HG02981 (cell line): ENCODE measurements around the gene GCGR.
"Not testable (repeated sequence)": the region's sequence is repeated elsewhere in the genome, so short reads cannot be mapped to it uniquely, and the experiment has no call there.

ENCODE experiments used
- ATAC-seq: cut with Tn5 transposase; IDR thresholded peaks from one replicate; pipeline ENCODE4 v1.9.1; 2021; ENCODE audit warnings: mild to moderate bottlenecking, moderate library complexity; ENCODE audit not compliant: unreplicated experiment

GCGR gene

DNA sequence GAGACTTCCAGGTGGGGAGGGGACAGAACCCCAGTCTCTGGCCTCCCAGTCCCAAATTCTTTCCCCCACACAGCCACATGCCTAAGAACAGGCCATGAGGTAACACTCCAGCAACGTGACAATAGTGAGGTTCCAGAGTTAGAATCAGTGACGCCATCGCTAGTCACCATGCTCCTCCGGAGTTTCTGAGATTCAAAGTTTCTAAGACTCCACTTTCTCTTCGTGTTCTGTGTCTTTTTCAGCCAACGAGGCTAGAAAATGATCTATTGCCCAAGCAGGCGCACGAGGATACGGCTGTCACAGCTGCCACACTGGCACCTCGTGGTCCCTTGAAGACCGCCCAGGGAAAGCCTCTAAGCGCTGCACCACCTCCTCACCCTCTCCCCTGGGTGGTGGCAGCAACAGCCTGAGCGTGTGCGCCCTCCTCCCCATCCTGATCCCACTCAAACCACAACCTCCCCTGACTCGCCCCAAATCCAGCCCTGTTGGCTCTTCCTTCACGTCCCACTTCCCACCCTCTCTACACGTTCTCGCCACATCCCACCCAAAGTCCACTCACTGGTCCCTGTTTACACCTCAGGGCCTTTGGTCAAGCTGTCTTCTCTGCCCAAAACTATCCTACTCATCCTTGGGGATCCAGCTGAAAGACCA is 28.1 kb downstream of the GCGR start:
- ATAC-seq = no peak

DNA sequence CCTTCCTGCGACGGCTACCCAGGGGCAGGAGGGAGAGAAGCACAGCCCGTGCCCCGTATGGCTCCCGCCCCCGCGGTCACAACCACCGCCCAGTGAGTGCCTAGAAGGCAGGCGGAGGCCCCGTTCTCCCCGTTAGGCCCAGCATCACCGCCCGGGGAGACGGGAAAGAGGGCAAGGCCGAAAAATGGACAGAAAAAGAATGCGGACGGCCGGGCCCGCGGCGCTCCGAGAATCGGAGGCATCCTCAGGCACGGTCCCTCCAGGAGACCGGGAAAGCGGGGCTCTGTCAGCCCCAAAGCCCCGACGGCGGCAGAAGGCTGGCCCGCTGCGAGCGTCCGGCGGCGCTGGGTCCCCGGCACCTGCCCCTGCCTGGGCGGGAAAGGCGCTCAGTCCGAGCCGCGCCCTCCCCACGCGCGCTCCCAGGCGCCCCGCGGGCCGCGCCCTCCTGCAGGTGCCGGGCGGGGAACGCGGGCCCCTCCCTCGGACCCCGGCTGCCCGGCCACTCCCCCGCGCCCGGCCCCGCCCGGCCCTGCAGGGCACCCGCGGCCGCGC is 28.7 kb downstream of the GCGR start:
- ATAC-seq = peak; percentile 59

DNA sequence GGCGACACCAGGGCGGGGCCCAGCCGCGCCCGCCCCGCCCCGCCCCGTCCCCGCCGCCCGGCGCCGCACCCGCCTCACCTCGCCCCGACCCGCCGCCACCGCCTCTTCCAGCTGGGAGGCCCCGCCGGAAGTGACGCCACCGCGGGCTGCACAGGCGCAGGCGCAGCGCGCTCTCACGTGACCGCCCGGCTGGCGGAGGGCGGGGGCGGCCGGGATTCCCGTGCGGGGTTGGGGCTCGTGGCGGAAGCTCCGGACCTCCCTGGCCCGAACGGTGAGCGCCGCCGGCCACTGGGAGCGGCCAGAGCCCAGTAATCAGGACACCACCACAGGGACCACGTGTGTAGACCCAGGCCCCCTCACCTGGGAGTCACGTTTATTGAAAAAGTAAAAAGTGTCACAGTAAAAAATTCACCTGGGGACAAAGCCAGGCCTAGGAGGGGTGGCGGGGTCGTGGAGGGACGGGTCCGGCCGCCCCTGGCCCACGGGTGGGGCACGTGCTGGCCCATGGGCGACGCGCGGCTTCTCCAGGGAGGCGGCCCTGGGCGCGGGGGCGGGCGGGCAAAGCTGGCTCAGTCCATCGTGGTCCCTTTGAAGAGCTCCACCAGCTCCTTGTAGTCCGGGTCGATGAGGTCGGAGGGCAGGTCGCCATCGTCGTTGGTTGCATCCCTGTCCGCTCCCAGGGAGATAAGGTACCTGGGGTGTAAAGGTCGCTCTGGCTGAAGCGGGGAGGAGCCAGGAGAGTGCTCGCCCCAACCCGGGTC is 29.4 kb downstream of the GCGR start, which contains the start of gene MCRIP1:
Gene MCRIP1 (minus strand): TSS at position 132 of the 761 bp plus-strand sequence. CDS start 8,785 bp downstream, outside the sequence.
- peak; percentile 67 for ATAC-seq

DNA sequence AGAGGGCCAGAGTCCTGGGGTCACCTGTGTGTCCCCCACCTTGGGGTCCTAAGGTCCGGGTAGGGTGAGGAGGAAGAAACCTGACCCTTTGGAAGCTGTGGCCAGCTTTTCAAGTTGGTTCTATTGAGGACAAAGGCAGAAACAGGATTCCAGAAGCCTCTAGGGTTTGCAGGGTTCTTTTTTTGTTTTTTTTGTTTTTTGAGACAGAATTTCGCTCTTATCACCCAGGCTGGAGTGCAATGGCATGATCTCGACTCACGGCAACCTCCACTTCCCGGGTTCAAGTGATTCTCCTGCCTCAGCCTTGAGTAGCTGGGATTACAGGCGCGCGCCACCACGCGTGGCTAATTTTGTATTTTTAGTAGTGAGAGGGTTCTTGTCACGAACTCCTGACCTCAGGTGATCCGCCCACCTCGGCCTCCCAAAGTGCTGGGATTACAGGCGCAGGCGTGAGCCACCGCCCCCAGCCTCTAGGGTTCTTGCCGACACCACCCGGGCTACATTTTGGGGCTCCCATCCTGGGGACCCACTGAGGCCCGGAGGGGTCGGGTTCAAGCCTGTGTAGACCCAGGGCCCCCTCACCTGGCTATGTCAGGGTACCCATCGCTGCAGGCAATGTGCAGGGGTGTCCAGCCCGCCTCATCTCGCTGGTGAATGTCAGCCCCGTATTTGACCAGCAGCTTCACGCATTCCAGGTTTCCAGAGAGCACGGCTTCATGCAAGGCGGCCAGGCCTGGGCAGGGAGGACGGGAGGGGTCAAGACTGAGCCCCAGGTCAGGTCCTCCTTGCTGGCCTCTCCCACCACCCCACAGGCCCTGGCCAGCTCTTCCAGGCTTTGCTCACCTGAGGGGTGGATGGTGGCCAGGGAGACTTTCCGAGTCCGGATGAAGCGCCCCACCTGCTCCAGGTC is 30.2 kb downstream of the GCGR start:
- ATAC-seq = no peak

DNA sequence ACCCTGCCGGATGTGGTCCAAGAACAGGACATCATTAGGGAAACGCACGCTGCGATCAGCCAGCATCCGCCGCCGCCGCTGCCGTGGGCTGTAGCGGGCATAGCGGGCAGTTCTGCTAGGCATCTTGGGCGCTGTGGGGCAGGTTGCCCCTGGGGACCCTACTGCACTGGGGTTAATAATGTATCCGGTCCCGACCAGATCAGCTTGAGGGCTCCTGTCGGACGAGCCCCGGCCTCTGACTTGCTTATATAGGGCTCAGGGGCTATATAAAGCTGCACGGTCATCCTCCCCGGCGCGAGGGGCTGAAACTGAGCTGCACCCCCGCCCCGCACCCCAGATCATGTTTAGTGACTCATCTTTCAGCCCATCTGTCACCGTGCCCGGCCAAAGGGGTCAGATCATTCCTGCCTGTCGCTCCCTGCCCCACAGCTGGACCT is 30.9 kb downstream of the GCGR start, which contains the start of gene PPP1R27:
Gene PPP1R27 (minus strand): TSS at position 220 of the 437 bp plus-strand sequence. CDS start 97 bp downstream, at position 123.
- ATAC-seq = no peak

DNA sequence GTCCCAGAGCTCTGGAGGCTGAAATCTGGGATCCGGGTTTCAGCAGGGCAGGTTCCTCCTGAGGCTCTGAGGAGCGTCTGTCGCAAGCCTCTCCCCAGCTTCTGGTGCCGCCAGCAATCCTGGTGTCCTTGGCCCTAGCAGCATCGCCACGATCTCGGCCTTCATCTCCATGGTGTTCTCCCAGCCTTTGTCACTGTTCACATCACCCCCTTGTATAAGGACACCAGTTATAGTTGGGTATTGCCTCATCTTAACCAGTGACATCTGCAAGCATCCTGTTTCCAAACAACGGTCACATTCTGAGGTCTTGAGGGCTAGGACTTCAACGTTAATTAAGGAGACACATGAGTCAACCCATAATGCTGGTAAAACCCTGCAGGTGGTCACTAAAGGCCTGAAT is 33.7 kb downstream of the GCGR start:
- no peak for ATAC-seq

DNA sequence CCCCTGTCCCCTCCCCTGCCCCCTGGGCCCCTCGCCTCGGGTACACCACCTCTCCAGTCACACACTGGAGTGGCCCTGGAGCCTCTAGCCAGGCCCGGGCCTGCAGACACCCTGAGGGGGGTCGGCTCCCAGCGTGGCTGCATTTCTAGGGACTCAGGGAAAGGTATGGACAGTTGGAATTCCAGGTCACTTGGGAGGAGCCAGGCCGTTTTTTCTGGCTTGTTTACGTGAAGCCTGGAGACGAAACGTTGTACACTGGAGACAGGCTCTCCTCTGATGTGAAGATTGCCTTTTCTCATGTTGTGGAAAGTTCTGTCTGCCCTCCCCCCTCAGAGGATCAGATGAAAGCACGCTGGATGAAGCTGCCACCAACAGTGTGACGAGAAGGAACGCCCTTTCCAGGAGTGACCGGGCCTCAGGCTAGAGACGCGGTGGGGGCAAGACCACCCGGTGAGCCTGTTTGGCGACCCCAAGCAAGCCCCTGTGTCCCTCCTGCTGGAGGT is 34.9 kb downstream of the GCGR start:
- ATAC-seq = no peak

DNA sequence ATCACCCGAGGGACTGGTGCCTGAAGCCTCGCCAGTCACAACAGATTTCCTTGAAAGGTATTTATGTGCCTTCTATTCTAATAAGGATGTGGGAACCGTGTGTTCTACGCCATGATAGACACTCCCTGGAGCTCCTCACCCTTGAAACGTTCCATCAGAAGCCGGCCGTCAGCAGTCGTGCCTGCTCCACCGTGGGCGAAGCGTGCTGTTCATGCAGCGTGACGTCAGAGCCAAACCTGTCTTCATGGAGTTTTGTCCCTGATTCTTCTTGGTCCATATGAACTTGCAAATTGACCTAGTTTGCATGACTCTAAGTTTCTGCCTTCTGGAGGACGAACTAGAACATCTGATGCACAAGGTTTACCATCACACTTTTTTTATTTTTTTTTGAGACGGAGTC is 35.4 kb downstream of the GCGR start:
- ATAC-seq = no peak

DNA sequence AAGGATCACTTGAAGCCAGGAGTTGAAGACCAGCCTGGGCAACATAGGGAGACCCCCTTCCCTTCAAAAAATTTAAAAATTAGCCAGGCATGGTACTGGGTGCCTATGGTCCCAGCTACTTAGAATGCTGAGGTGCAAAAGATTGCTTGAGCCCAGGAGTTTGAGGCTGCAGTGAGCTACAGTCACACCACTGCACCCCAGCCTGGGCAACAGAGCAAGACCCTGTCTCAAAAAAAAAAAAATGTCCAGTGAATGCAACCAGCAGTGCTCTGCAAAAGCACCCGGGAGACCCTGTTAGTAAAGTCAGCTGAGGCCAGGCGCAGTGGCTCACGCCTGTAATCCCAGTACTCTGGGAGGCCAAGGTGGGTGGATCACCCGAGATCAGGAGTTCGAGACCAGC is 36.1 kb downstream of the GCGR start:
- ATAC-seq = not testable (repeated sequence)

DNA sequence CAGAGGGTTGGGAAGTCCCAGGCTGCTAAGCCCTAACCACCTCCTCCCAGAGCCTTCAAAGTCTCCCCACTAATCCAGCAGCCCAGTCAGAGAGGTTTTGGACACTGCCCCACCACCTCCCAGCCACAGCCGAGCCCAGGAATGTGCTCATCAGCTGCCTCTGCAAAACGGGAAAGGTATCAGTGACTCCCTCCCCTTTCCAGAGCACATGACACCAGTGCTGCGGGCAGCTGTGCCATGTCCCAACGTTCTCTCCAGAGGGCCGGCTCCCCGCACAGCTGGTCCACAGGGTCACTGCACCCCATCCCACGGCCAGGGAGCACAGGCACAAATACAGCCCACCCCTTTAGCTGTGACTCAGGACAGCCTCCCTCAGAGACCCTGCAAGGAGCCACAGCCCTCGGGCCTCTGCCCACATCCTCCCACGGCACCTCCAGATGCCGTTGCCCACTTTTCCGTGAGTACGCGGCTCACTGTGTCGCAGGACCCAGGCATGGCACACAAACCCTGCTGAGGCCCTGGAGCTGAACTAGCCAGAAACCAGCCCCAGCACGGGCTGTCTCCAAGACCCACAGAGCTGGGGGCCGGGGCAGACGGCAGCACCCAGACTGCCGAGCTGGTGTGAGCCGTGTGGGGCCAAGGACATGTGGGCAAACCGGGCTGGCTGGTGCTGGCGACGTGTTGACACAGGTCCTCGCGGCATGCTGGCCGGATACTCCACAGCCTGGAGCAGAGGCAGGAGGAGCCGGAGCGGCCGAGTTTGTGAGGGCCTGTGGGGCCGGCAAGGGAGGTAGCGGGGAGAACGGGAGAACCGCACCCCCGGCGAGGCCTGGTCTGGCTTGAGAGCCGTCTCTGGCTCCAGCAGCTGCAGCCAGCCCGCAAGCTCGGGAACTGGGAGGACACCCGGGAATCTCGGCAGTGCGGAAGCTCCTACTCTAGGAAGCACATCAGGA is 37.2 kb downstream of the GCGR start:
- ATAC-seq = no peak

DNA sequence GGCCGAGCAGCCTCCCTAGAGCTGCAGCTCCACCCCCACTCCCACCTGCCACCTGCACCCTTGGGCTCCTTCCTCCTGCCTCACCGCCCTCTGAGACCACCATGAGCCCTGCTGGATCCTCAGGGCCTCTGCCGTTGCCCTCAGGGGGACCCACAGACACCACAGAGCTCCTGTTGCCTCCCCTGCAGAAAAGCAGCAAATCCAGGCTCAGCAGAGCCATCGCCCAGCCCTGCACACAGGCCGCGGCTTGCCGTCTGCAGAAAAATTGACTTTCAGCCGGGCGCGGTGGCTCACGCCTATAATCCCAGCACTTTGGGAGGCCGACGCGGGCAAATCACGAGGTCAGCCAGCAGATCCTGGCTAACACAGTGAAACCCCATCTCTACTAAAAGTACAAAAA is 37.9 kb downstream of the GCGR start:
- ATAC-seq = no peak

DNA sequence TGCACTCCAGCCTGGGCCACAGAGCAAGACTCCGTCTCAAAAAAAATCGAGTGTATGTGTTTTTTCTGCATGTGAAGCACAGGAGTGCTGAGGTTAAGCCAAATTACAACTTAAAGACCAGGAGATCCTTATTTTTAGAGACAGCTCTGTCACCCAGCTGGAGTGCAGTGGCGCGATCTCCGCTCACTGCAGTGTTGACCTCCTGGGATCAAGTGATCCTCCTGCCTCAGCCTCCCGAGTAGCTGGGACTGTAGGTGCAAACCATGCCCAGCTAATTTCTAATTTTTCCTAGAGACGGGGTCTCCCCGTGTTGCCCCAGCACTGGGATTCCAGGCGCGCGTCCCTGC is 38.4 kb downstream of the GCGR start:
- no peak for ATAC-seq

DNA sequence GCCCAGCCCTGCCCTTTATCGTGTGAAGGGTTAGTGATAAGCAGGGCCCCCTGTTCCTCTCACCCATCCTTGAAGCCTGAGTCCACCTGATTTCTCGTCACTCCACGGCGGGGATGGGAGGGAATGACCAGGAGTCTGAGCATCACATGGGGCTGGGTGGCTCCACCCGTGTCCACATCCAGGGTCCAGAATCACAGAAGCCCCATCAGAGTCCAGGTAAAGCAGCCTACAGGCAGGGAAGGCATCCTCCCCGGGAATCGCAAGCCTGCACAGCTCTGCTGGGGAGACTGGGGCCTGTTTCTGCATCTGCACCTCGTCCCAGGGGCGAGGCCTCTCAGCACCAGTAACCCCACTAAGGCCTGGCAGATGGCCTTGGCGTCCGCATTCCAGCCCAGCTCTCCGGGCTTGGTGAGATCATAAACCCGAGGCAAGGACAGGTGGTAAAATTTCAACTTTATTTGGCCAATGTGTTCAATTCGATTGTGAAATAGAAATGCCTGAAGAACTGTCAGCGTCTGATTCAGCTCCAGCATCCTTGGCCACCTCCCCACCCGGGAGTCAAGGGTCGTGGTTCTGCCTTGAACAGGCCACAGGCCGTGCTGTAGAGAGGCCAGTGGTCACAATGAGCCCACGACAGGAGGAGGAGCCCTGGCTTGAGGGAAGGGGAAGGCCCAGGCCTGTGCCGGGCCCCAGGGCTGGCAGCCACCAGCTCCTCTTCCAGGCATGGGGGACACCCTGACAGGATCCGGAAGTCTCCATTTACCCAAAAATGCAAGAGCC is 39.0 kb downstream of the GCGR start:
- no peak for ATAC-seq

DNA sequence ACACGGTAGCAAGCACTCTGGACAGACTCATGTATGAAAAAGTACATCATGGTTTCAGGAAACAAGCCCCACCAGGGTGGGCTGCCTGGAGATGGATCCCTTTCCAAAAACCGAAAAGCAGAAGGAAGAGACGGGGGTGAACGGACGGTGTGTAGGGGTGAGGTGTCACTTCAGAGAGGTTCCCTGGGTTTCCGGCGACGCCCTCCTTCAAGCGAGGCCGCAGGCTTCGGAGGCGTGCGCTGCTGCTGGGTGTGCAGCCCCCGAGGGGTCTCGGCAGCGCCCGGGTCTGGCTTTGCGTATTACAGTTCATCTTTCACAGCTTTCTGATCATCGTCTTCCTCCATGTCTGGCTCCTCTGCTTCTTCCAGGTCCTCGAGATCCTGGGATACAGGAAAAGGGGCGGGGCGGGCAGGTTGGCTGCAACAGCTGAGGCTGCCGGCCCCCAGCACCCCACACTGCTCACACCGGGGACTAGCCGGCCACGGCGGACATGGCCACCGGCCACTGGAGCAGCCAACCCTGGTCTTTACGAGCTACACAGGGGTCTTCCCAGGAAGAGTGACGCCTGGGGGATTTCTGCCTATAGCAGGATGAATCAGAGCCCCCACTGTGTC is 39.9 kb downstream of the GCGR start:
- ATAC-seq = no peak

DNA sequence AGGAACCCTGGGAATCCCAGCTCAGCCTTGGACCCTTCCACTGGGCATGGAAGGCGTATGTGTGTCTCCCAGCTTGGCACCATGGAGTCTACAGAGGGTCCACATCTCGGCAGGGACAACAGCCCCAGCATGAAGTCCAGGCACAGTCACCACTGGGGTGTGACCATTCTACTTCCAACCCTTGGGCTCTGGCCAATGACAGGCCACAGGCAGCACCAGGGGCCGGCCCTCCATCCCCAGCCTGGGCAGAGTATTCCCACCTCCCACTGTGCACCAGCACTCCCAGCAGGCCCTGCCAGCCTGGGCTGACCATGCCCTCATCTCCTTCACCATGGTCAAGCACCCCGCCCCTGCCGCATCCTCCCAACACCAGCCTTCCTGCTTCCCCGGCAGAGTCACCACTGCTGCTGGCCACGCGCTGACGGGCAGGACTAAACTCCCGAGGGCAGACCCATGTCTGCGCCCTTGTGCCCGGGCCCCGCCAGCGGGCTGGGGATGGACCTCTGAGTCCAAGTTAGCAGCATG is 40.4 kb downstream of the GCGR start:
- no peak for ATAC-seq

DNA sequence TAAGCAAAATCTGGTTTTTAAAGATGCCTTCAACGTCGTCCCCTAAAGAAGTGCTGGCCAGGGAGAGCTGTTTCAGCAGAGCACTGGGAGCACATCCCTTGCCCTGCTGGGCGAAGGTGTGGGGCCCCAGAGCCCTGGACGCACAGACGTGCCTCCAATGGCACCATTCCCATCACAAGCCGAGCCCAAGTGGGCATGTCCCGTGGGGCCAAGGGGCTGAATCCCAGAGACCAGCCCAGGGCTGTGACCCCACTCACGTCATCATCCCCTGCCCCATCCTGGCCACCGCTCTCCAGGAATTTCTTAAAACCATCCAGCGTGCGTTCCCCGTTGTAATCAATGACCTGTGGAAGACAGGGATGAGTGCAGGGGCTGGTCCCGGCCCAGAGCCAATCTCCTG is 40.9 kb downstream of the GCGR start:
- ATAC-seq = no peak

DNA sequence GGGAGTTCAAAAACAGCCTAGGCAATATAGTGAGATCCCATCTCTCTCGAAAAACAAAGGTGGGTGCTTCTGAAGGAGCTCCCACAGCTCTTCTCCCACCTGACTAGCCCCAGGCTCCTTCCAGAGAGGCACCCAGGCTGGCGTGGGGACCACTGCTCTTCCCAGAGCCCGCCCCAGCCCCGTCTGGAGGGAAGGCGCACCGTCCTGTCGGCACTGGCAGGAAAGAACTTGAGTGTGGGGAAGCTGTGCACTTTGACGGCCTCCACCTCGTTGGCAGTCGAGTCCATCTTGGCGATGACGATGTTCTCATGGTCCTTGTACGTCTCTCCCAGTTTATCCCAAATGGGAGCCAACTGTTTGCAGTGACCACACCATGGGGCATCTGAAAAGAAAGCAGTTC is 41.4 kb downstream of the GCGR start:
- no peak for ATAC-seq
